ENCODE data around the gene AHNAK. TPM values are rescaled to one million over a fixed set of nuclear protein-coding genes. Genes with fewer than 3 reads are reported as not detected.
"Not testable (repeated sequence)": the region's sequence is repeated elsewhere in the genome, so short reads cannot be mapped to it uniquely, and the experiment has no call there.

The AHNAK gene
- total RNA-seq, 1 experiment from 2014 or later: 73.0 TPM

- Histone ChIP-seq H3K27me3 (replicated peaks; ENCODE audit: insufficient read depth, low read depth, low read length, poor library complexity) (no peaks in the 10 kb centered on the region), H3K4me1 (ENCODE audit: insufficient read depth, low read length, poor library complexity, severe bottlenecking) (peaks cover 17% of the 10 kb centered on the region), H3K36me3 (ENCODE audit: insufficient read depth, low read length, poor library complexity, severe bottlenecking) (peaks cover 43% of the 10 kb centered on the region), H3K9me3 (ENCODE audit: low read depth, low read length, poor library complexity, severe bottlenecking) (no peaks in the 10 kb centered on the region), H3K27ac (ENCODE audit: low read depth, low read length, poor library complexity, severe bottlenecking) (no peak overlapping the region), H3K4me3 (ENCODE audit: low read depth, low read length, poor library complexity, severe bottlenecking) (no peak overlapping the region)
- POLR2A ChIA-PET (ENCODE audit: low non-redundant PET): no interaction called here
- no TSS peak for BruUV-seq (replicated peaks)
- peak; percentile 45 for TF ChIP-seq CTCF (conservative IDR thresholded peaks at IDR 0.05; ENCODE audit: low read depth, low read length)
- TF ChIP-seq EZH2 (IDR thresholded peaks at IDR 0.05; ENCODE audit: borderline replicate concordance, low read depth, low read length, poor library complexity, severe bottlenecking): no peak
- intact Hi-C loops (cut with micrococcal nuclease; ENCODE audit: unreplicated experiment): no loop called here
- CTCF ChIA-PET: no interaction called here
- DNase-seq (ENCODE audit: low spot score): no peak
Observed at GRCh38 chr11:62588966-62589637, 42.5 kb upstream of the AHNAK start.

- Histone ChIP-seq H3K27ac (ENCODE audit: low read depth, low read length, poor library complexity, severe bottlenecking) (peak overlapping the region; percentile 1), H3K36me3 (ENCODE audit: insufficient read depth, low read length, poor library complexity, severe bottlenecking) (peaks cover 49% of the 10 kb centered on the region)
- H3K9me3 ChIP-seq (ENCODE audit: low read depth, low read length, poor library complexity, severe bottlenecking); BruUV-seq (replicated peaks); H3K4me1 ChIP-seq (ENCODE audit: insufficient read depth, low read length, poor library complexity, severe bottlenecking); intact Hi-C loops (cut with micrococcal nuclease; ENCODE audit: unreplicated experiment); H3K4me3 ChIP-seq (ENCODE audit: low read depth, low read length, poor library complexity, severe bottlenecking); DNase-seq (ENCODE audit: low spot score); POLR2A ChIA-PET (ENCODE audit: low non-redundant PET); CTCF ChIA-PET; H3K27me3 ChIP-seq (replicated peaks; ENCODE audit: insufficient read depth, low read depth, low read length, poor library complexity): not testable (repeated sequence)
Observed at GRCh38 chr11:62585356-62585755, 38.8 kb upstream of the AHNAK start.

GRCh38 chr11:62581735-62582134, 35.1 kb upstream of the AHNAK start:
- DNase-seq (ENCODE audit: low spot score); H3K4me1 ChIP-seq (ENCODE audit: insufficient read depth, low read length, poor library complexity, severe bottlenecking); H3K27me3 ChIP-seq (replicated peaks; ENCODE audit: insufficient read depth, low read depth, low read length, poor library complexity); H3K9me3 ChIP-seq (ENCODE audit: low read depth, low read length, poor library complexity, severe bottlenecking); CTCF ChIA-PET; H3K27ac ChIP-seq (ENCODE audit: low read depth, low read length, poor library complexity, severe bottlenecking); H3K4me3 ChIP-seq (ENCODE audit: low read depth, low read length, poor library complexity, severe bottlenecking); intact Hi-C loops (cut with micrococcal nuclease; ENCODE audit: unreplicated experiment); BruUV-seq (replicated peaks): not testable (repeated sequence)
- POLR2A ChIA-PET (ENCODE audit: low non-redundant PET): interaction anchor here (0.6 kb wide), 1 partner anchor 241 kb away, joined by 4 read pairs; no protein-coding TSS in a partner anchor
- H3K36me3 ChIP-seq (ENCODE audit: insufficient read depth, low read length, poor library complexity, severe bottlenecking): peaks cover 61% of the 10 kb centered on the region

GRCh38 chr11:62580959-62581715, 34.5 kb upstream of the AHNAK start:
- Histone ChIP-seq H3K27me3 (replicated peaks; ENCODE audit: insufficient read depth, low read depth, low read length, poor library complexity) (no peaks in the 10 kb centered on the region), H3K4me3 (ENCODE audit: low read depth, low read length, poor library complexity, severe bottlenecking) (no peak overlapping the region), H3K4me1 (ENCODE audit: insufficient read depth, low read length, poor library complexity, severe bottlenecking) (no peaks in the 10 kb centered on the region), H3K36me3 (ENCODE audit: insufficient read depth, low read length, poor library complexity, severe bottlenecking) (peaks cover 64% of the 10 kb centered on the region), H3K27ac (ENCODE audit: low read depth, low read length, poor library complexity, severe bottlenecking) (no peak overlapping the region), H3K9me3 (ENCODE audit: low read depth, low read length, poor library complexity, severe bottlenecking) (no peaks in the 10 kb centered on the region)
- BruUV-seq (replicated peaks): no TSS peak
- no peak for DNase-seq (ENCODE audit: low spot score)
- TF ChIP-seq EZH2 (IDR thresholded peaks at IDR 0.05; ENCODE audit: borderline replicate concordance, low read depth, low read length, poor library complexity, severe bottlenecking) (no peak), CTCF (conservative IDR thresholded peaks at IDR 0.05; ENCODE audit: low read depth, low read length) (no peak)
- ChIA-PET POLR2A (ENCODE audit: low non-redundant PET) (no interaction called here), CTCF (no interaction called here)
- intact Hi-C loops (cut with micrococcal nuclease; ENCODE audit: unreplicated experiment): no loop called here

All from A673 (cell line).